Naive thymus-derived CD4-positive, alpha-beta T cell (primary cell): ENCODE results near the gene TESK2. TPM values are rescaled to one million over a fixed set of nuclear protein-coding genes. Genes with fewer than 3 reads are reported as not detected.
"Not testable (repeated sequence)": the region's sequence is repeated elsewhere in the genome, so short reads cannot be mapped to it uniquely, and the experiment has no call there.

ENCODE experiments used
- ATAC-seq: fragments of 150-1000 bp; cut with Tn5 transposase; 2 replicates; pipeline ENCODE4 v1.10.0; 2021; ENCODE audit warnings: mild to moderate bottlenecking, moderate library complexity
- CTCF ChIA-PET: fragments of 350-600 bp; sonication (Branson Sonifier 250); formaldehyde crosslinking; loops from one replicate; lab custom pipeline; 2021; ENCODE audit warnings: antibody characterized with exemption; lab: Charles Lee
- POLR2A ChIA-PET: fragments of 350-600 bp; sonication (Branson Sonifier 250); formaldehyde crosslinking; loops from one replicate; lab custom pipeline; 2021; ENCODE audit warnings: antibody characterized with exemption, inconsistent platforms; lab: Charles Lee
- DNase-seq, 9 donors: peaks; one replicate each; pipeline versions ENCODE4 v3.0.0 to v3.0.0-alpha.2; 2020 to 2022; ENCODE audit warnings: mixed read lengths in 1 of 9
- H3K27ac ChIP-seq: one replicate; pipeline ENCODE4 v1.7.0; 2013; ENCODE audit warnings: mild to moderate bottlenecking, low read depth, low read length, moderate library complexity
- H3K27me3 ChIP-seq, 2 donors: one replicate each; pipeline ENCODE4 v1.7.0; 2013; ENCODE audit warnings: low read length in 2 of 2, mild to moderate bottlenecking in 2 of 2, moderate library complexity in 2 of 2; ENCODE audit not compliant: control insufficient read depth in 2 of 2, insufficient read depth in 2 of 2
- H3K36me3 ChIP-seq, 3 experiments: 1 replicate in 2 of 3; 2 replicates in 1 of 3; pipeline ENCODE4 v1.7.0; 2013; ENCODE audit warnings: low read length in 3 of 3, mild to moderate bottlenecking in 3 of 3, moderate library complexity in 1 of 3; ENCODE audit not compliant: insufficient read depth in 3 of 3, control insufficient read depth in 2 of 3
- H3K4me1 ChIP-seq, 2 donors: one replicate each; pipeline ENCODE4 v1.7.0; 2013; ENCODE audit warnings: low read length in 2 of 2, mild to moderate bottlenecking in 2 of 2, moderate library complexity in 1 of 2; ENCODE audit not compliant: control insufficient read depth in 2 of 2, insufficient read depth in 2 of 2
- H3K4me3 ChIP-seq: 2 replicates; pipeline ENCODE4 v1.7.0; 2013; ENCODE audit warnings: mild to moderate bottlenecking, low read length
- H3K9me3 ChIP-seq, 3 experiments: 1 replicate in 2 of 3; 2 replicates in 1 of 3; pipeline ENCODE4 v1.7.0; 2013; ENCODE audit warnings: low read length in 3 of 3; ENCODE audit not compliant: control insufficient read depth in 2 of 3
- H3K27ac Mint-ChIP-seq, 9 donors: one replicate each; pipeline ENCODE4 v1.8.0; 2020 to 2022; ENCODE audit warnings: mixed read lengths in 9 of 9, mild to moderate bottlenecking in 8 of 9, moderate library complexity in 5 of 9, inconsistent platforms in 2 of 9
- H3K27me3 Mint-ChIP-seq, 5 donors: one replicate each; pipeline ENCODE4 v1.8.0; 2021 to 2022; ENCODE audit warnings: mixed read lengths in 5 of 5, mild to moderate bottlenecking in 1 of 5
- H3K36me3 Mint-ChIP-seq, 5 donors: one replicate each; pipeline ENCODE4 v1.8.0; 2020 to 2022; ENCODE audit warnings: mixed read lengths in 5 of 5, mild to moderate bottlenecking in 3 of 5, inconsistent platforms in 1 of 5
- H3K4me1 Mint-ChIP-seq, 7 donors: one replicate each; pipeline ENCODE4 v1.8.0; 2020 to 2022; ENCODE audit warnings: mixed read lengths in 7 of 7, mild to moderate bottlenecking in 3 of 7, inconsistent platforms in 1 of 7
- H3K4me3 Mint-ChIP-seq, 10 donors: one replicate each; pipeline ENCODE4 v1.8.0; 2020 to 2022; ENCODE audit warnings: mild to moderate bottlenecking in 10 of 10, mixed read lengths in 10 of 10, moderate library complexity in 6 of 10, inconsistent platforms in 2 of 10
- H3K9me3 Mint-ChIP-seq, 11 donors: one replicate each; pipeline ENCODE4 v1.8.0; 2020 to 2022; ENCODE audit warnings: mixed read lengths in 11 of 11, mild to moderate bottlenecking in 4 of 11, inconsistent platforms in 1 of 11, moderate library complexity in 1 of 11
- intact Hi-C, 2 donors: fragments of 100-400 bp; cut with micrococcal nuclease; formaldehyde crosslinking; loops; one replicate each; pipeline ENCODE4 v1.15.1; 2023
- polyA plus RNA-seq, 2 donors: library from polyadenylated mRNA; unstranded; fragments of 300-500 nt; fragmentation: Illumina TruSeq; gene quantifications; one replicate each; pipeline ENCODE4 v1.2.3, GENCODE V29; 2021
- total RNA-seq, 6 experiments: library from RNA in 5 of 6; stranded (reverse) in 5 of 6; gene quantifications; 1 replicate in 5 of 6; 2 replicates in 1 of 6; pipeline ENCODE4 v1.2.3 and lab custom pipeline; 2021 to 2026

TESK2 gene
- total and polyA plus RNA-seq, 7 experiments from 2014 or later = 3.3 to 8.9 (median 6.4) TPM

- DNase-seq = peak in 8 of 9 donors; percentile 39 to 64 (median 52)
- no peaks in the 10 kb centered on the region for H3K27me3 ChIP-seq
- peaks cover 9% of the 10 kb centered on the region in 2 donors for H3K4me1 ChIP-seq
- POLR2A ChIA-PET = interaction anchor here (0.8 to 5.5 kb wide), 8 partner anchors 28 to 480 kb away, joined by 3 to 45 read pairs (median 7); partner anchors contain the start of genes GPBP1L1, HECTD3, MUTYH and PRDX1
- no peaks in the 10 kb centered on the region for H3K9me3 ChIP-seq
- H3K4me3 ChIP-seq = no peak overlapping the region
- peaks cover 0 to 4% (median 0%) of the 10 kb centered on the region in 5 donors for H3K27me3 Mint-ChIP-seq
- H3K27ac ChIP-seq = no peak overlapping the region
- peak overlapping the region in 6 of 10 donors; percentile 8 to 72 (median 29) for H3K4me3 Mint-ChIP-seq
- no peak for ATAC-seq
- CTCF ChIA-PET = interaction anchor here (0.6 to 7.6 kb wide), 30 partner anchors 8 to 779 kb away, joined by 3 to 94 read pairs (median 4); partner anchors contain the start of genes CCDC163, HECTD3, MMACHC and MUTYH
- intact Hi-C loops = loop anchor here (1.0 to 10.0 kb wide), 7 partner anchors 133 to 688 kb away; partner anchors contain the start of genes BTBD19 (in 2 of the 2), DYNLT4 (in 2 of the 2), PLK3 (in 2 of the 2) and IPP (in 1 of the 2)
- H3K9me3 Mint-ChIP-seq = no peaks in the 10 kb centered on the region
- H3K4me1 Mint-ChIP-seq = peaks cover 5 to 15% (median 11%) of the 10 kb centered on the region in 7 donors
- peak overlapping the region in 4 of 9 donors; percentile 5 to 69 (median 46) for H3K27ac Mint-ChIP-seq
- peaks cover 0 to 5% (median 2%) of the 10 kb centered on the region in 5 donors for H3K36me3 Mint-ChIP-seq
- H3K36me3 ChIP-seq = no peaks in the 10 kb centered on the region
Measured at GRCh38 chr1:45493116-45493697, 2.2 kb upstream of the TESK2 start.

- Mint-ChIP-seq H3K27ac (peak overlapping the region in 2 of 9 donors; percentile 28 to 69), H3K4me3 (peak overlapping the region in 2 of 10 donors; percentile 8 to 72), H3K4me1 (peaks cover 5 to 15% (median 11%) of the 10 kb centered on the region in 7 donors), H3K9me3 (no peaks in the 10 kb centered on the region), H3K36me3 (peaks cover 0 to 5% (median 2%) of the 10 kb centered on the region in 5 donors), H3K27me3 (peaks cover 0 to 4% (median 0%) of the 10 kb centered on the region in 5 donors)
- intact Hi-C loops = loop anchor here (1.0 to 10.0 kb wide), 7 partner anchors 132 to 688 kb away; partner anchors contain the start of genes BTBD19 (in 2 of the 2), DYNLT4 (in 2 of the 2), PLK3 (in 2 of the 2) and IPP (in 1 of the 2)
- Histone ChIP-seq H3K27ac (no peak overlapping the region), H3K4me3 (no peak overlapping the region), H3K4me1 (peaks cover 9% of the 10 kb centered on the region in 2 donors), H3K27me3 (no peaks in the 10 kb centered on the region), H3K36me3 (no peaks in the 10 kb centered on the region), H3K9me3 (no peaks in the 10 kb centered on the region)
- CTCF ChIA-PET = interaction anchor here (0.6 to 7.6 kb wide), 27 partner anchors 9 to 778 kb away, joined by 3 to 94 read pairs (median 4); partner anchors contain the start of genes CCDC163, HECTD3, MMACHC and MUTYH
- POLR2A ChIA-PET = interaction anchor here (0.6 to 5.5 kb wide), 11 partner anchors 29 to 479 kb away, joined by 3 to 45 read pairs (median 5); partner anchors contain the start of genes GPBP1L1, HECTD3, MUTYH and PRDX1
- ATAC-seq (no peak), DNase-seq (no peak)
Measured at GRCh38 chr1:45492691-45493090, 1.7 kb upstream of the TESK2 start.

- CTCF ChIA-PET = interaction anchor here (0.6 to 7.6 kb wide), 15 partner anchors 10 to 774 kb away, joined by 3 to 94 read pairs (median 6); partner anchors contain the start of genes CCDC163, HECTD3, MMACHC and MUTYH
- Histone ChIP-seq H3K27ac (peak overlapping the region; percentile 74), H3K4me1 (peaks cover 9% of the 10 kb centered on the region in 2 donors), H3K4me3 (peak overlapping the region; percentile 76), H3K36me3 (no peaks in the 10 kb centered on the region), H3K9me3 (no peaks in the 10 kb centered on the region), H3K27me3 (no peaks in the 10 kb centered on the region)
- POLR2A ChIA-PET = interaction anchor here (0.8 to 5.5 kb wide), 16 partner anchors 9 to 770 kb away, joined by 3 to 45 read pairs (median 4); partner anchors contain the start of genes CCDC163, GPBP1L1, HECTD3 and MMACHC
- Mint-ChIP-seq H3K4me3 (no peak overlapping the region), H3K27me3 (peaks cover 0 to 4% (median 0%) of the 10 kb centered on the region in 5 donors), H3K27ac (peak overlapping the region in 1 of 9 donors; percentile 40), H3K36me3 (peaks cover 0 to 5% (median 3%) of the 10 kb centered on the region in 5 donors), H3K4me1 (peaks cover 5 to 15% (median 11%) of the 10 kb centered on the region in 7 donors), H3K9me3 (no peaks in the 10 kb centered on the region)
- DNase-seq = no peak
- no peak for ATAC-seq
- intact Hi-C loops = loop anchor here (1.0 to 10.0 kb wide), 18 partner anchors 9 to 817 kb away; partner anchors contain the start of genes BTBD19 (in 2 of the 2), CCDC163 (in 2 of the 2), DYNLT4 (in 2 of the 2) and IPP (in 2 of the 2)
Measured at GRCh38 chr1:45491487-45492260, 711 bp upstream of the TESK2 start.

GRCh38 chr1:45490121-45490625 is 790 bp downstream of the TESK2 start:
- peak in 1 of 9 donors; percentile 7 for DNase-seq
- no peak overlapping the region for H3K27ac Mint-ChIP-seq

GRCh38 chr1:45489379-45489778 is 1.6 kb downstream of the TESK2 start:
- POLR2A ChIA-PET = interaction anchor here (3.1 to 5.5 kb wide), 3 partner anchors 11 to 186 kb away, joined by 13 to 45 read pairs (median 37); partner anchors contain the start of genes CCDC163, MMACHC, MUTYH and TOE1
- H3K4me1 Mint-ChIP-seq = peaks cover 5 to 15% (median 10%) of the 10 kb centered on the region in 7 donors
- H3K9me3 ChIP-seq, H3K4me3 ChIP-seq, H3K9me3 Mint-ChIP-seq, H3K27me3 Mint-ChIP-seq, H3K4me1 ChIP-seq, H3K27ac ChIP-seq, ATAC-seq, intact Hi-C loops, H3K36me3 ChIP-seq, H3K36me3 Mint-ChIP-seq, H3K27me3 ChIP-seq: not testable (repeated sequence)
- peak in 1 of 9 donors; percentile 58 for DNase-seq
- peak overlapping the region in 5 of 10 donors; percentile 7 to 42 (median 9) for H3K4me3 Mint-ChIP-seq
- CTCF ChIA-PET = interaction anchor here (1.0 to 7.6 kb wide), 2 partner anchors 131 to 477 kb away, joined by 3 to 77 read pairs; partner anchors contain the start of genes HECTD3 and UROD
- H3K27ac Mint-ChIP-seq = peak overlapping the region in 3 of 9 donors; percentile 13 to 42 (median 26)

More at GRCh38 chr1:45490121-45490625, 790 bp downstream of the TESK2 start:
- Mint-ChIP-seq H3K9me3 (no peaks in the 10 kb centered on the region), H3K27me3 (peaks cover 0 to 4% (median 0%) of the 10 kb centered on the region in 5 donors), H3K36me3 (peaks cover 0 to 4% (median 0%) of the 10 kb centered on the region in 5 donors), H3K4me3 (no peak overlapping the region), H3K4me1 (peaks cover 5 to 15% (median 10%) of the 10 kb centered on the region in 7 donors)
- intact Hi-C loops = loop anchor here (2.0 to 10.0 kb wide), 5 partner anchors 262 to 685 kb away; partner anchors contain the start of genes BTBD19 (in 2 of the 2), DYNLT4 (in 2 of the 2), PLK3 (in 2 of the 2) and IPP (in 1 of the 2)
- ChIA-PET CTCF (interaction anchor here (3.9 to 7.6 kb wide), 3 partner anchors 11 to 478 kb away, joined by 16 to 94 read pairs (median 77); partner anchors contain the start of genes CCDC163, HECTD3, MMACHC and UROD), POLR2A (interaction anchor here (0.6 to 5.5 kb wide), 9 partner anchors 10 to 768 kb away, joined by 3 to 45 read pairs (median 13); partner anchors contain the start of genes CCDC163, HECTD3, MMACHC and MUTYH)
- Histone ChIP-seq H3K4me3 (peak overlapping the region; percentile 76), H3K4me1 (peaks cover 9% of the 10 kb centered on the region in 2 donors), H3K9me3 (no peaks in the 10 kb centered on the region), H3K27me3 (no peaks in the 10 kb centered on the region), H3K27ac (peak overlapping the region; percentile 77), H3K36me3 (no peaks in the 10 kb centered on the region)
- ATAC-seq = no peak
